Breast epithelium (tissue), 4 donors: ENCODE data around the gene SNAPC4. TPM values are rescaled to one million over a fixed set of nuclear protein-coding genes. Genes with fewer than 3 reads are reported as not detected.

ENCODE experiments used
- DNase-seq, 2 donors: peaks; one replicate each; pipeline ENCODE4 v3.0.0-alpha.2; 2019; ENCODE audit warnings: low spot score in 2 of 2
- H3K27ac ChIP-seq, 2 donors: fragments of 200-600 bp; sonication (generic) in 1 of 2; one replicate each; pipeline ENCODE4 v1.5.1; 2016 to 2019; ENCODE audit warnings: mild to moderate bottlenecking in 1 of 2
- H3K27me3 ChIP-seq, 2 donors: fragments of 200-600 bp; sonication (generic) in 1 of 2; one replicate each; pipeline versions ENCODE4 v1.5.1 to v1.6.0; 2017 to 2019; ENCODE audit warnings: control low read depth in 1 of 2, mild to moderate bottlenecking in 1 of 2
- H3K36me3 ChIP-seq: fragments of 200-600 bp; one replicate; pipeline ENCODE4 v1.5.1; 2019
- H3K4me1 ChIP-seq, 2 donors: fragments of 200-600 bp; sonication (generic); one replicate each; pipeline ENCODE4 v1.5.1; 2016 to 2019; ENCODE audit warnings: control low read depth in 1 of 2
- H3K4me3 ChIP-seq, 3 donors: fragments of 200-600 bp; sonication (generic); 1 replicate in 2 of 3; 2 replicates in 1 of 3; pipeline ENCODE4 v1.5.1; 2016 to 2019; ENCODE audit warnings: mild to moderate bottlenecking in 3 of 3, moderate library complexity in 2 of 3
- H3K9me3 ChIP-seq, 2 donors: fragments of 200-600 bp; sonication (generic) in 1 of 2; one replicate each; pipeline ENCODE4 v1.5.1; 2016 to 2019; ENCODE audit warnings: control low read depth in 1 of 2
- POLR2A ChIP-seq: fragments of 450-650 bp; IDR thresholded peaks from one replicate; pipeline ENCODE4 v1.6.1; 2016; ENCODE audit warnings: antibody characterized with exemption, mild to moderate bottlenecking, moderate library complexity
- POLR2AphosphoS5 ChIP-seq, 3 donors: sonication (generic); formaldehyde crosslinking; IDR thresholded peaks; one replicate each; pipeline ENCODE4 v1.6.1; 2017; ENCODE audit warnings: antibody characterized with exemption in 3 of 3
- intact Hi-C: fragments of 100-400 bp; cut with DNase I; formaldehyde crosslinking; loops from one replicate; pipeline ENCODE4 v1.15.1; 2023; ENCODE audit warnings: low total_unique reads
- total RNA-seq, 3 donors: library from RNA; depleted of rRNA; stranded (reverse); fragments of >200 nt; gene quantifications; one replicate each; pipeline ENCODE4 v1.1.0, GENCODE V29; 2016
- TF ChIP-seq, protein P1 (sequence below), 3 donors: fragments of 450-650 bp; IDR thresholded peaks; one replicate each; pipeline ENCODE4 v1.5.1; 2016 to 2017; ENCODE audit warnings: antibody characterized with exemption in 3 of 3, mild to moderate bottlenecking in 3 of 3, moderate library complexity in 3 of 3

Gene SNAPC4
- total RNA-seq, 3 donors from 2014 or later: 4.6 to 7.5 (median 6.7) TPM

DNA sequence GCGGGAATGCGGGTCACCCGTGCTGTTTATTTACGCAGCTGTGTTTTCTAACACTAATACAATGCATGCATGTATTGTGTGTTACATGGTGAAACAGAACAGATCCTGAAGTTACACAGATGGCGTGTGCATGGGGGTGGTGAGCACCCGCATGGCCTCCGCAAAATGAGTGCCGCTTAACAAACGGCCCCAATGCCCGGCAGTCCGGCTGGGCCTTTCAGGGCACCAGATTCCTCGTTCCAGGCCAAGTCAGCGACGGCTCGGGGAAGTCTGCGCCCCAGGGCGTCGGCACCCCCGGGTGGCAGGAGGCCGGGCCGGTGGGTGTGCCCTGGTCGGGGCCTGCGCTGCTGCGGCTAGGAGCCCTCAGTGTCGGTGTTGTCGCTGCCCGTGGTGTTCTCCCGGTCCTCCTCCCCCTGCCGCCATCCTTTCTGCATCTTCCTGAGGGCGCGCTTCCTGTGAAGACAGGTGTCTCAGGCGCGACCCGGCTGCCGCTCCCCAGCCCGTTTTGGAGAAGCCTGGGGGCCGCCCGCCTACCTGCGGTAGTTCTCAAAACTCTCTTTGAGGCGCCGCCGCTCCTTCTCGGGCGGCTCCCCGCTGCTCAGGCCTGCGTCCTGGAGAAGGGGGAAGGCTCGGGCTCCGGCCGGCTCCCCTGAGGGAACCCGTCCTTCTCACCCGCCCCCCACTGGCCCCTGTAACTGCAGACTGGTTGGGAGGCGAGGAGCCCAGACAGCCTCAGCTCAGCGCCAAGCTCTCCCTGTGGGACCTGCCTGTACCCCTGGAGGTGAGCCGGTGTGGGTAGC lies 35.8 kb downstream of the SNAPC4 start:
- TF ChIP-seq POLR2AphosphoS5 (IDR thresholded peaks at IDR 0.05) (peak in 1 of 3 donors; percentile 1), POLR2A (no peak)
- TF ChIP-seq, protein P1, sequence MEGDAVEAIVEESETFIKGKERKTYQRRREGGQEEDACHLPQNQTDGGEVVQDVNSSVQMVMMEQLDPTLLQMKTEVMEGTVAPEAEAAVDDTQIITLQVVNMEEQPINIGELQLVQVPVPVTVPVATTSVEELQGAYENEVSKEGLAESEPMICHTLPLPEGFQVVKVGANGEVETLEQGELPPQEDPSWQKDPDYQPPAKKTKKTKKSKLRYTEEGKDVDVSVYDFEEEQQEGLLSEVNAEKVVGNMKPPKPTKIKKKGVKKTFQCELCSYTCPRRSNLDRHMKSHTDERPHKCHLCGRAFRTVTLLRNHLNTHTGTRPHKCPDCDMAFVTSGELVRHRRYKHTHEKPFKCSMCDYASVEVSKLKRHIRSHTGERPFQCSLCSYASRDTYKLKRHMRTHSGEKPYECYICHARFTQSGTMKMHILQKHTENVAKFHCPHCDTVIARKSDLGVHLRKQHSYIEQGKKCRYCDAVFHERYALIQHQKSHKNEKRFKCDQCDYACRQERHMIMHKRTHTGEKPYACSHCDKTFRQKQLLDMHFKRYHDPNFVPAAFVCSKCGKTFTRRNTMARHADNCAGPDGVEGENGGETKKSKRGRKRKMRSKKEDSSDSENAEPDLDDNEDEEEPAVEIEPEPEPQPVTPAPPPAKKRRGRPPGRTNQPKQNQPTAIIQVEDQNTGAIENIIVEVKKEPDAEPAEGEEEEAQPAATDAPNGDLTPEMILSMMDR (IDR thresholded peaks at IDR 0.05): peak in 1 of 3 donors; percentile 30
- Histone ChIP-seq H3K27me3 (no peaks in the 10 kb centered on the region), H3K9me3 (no peaks in the 10 kb centered on the region), H3K4me3 (peak overlapping the region in 2 of 3 donors; percentile 80 to 94), H3K36me3 (no peaks in the 10 kb centered on the region), H3K4me1 (peaks cover 3 to 7% of the 10 kb centered on the region in 2 donors), H3K27ac (no peak overlapping the region)
- intact Hi-C loops: loop anchor here (5.0 kb wide), 1 partner anchor 1288 kb away; no protein-coding TSS in a partner anchor
- no peak for DNase-seq

GRCh38 chr9:136363106-136363948 lies 36.6 kb downstream of the SNAPC4 start, which contains the start of gene DNLZ:
DNLZ (minus strand) TSS chr9:136363744; CDS start chr9:136363714, 30 bp downstream.
- intact Hi-C loops: loop anchor here (5.0 kb wide), 1 partner anchor 1289 kb away; no protein-coding TSS in a partner anchor
- peaks cover 3 to 7% of the 10 kb centered on the region in 2 donors for H3K4me1 ChIP-seq

DNA sequence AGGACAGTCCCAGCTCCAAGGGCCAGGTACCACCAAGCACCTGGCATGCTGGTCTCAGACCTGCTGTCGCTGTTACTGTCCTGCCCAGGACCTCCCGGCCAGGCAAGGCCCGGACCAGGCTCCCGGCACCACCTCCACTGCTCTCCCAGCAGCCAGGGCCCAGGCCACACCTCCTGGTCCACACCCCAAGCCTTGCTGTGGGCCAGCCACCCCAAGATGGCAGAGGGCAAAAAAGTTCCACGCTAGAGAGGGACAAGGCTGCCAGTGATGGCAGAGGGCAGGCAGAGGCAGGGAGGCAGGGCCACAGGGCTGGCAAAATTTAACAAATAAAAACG lies 37.6 kb downstream of the SNAPC4 start:
- peak overlapping the region; percentile 80 to 97 for H3K27ac ChIP-seq
- H3K27me3 ChIP-seq: no peaks in the 10 kb centered on the region
- peaks cover 3 to 7% of the 10 kb centered on the region in 2 donors for H3K4me1 ChIP-seq
- no peaks in the 10 kb centered on the region for H3K9me3 ChIP-seq
- peak overlapping the region in 1 of 3 donors; percentile 94 for H3K4me3 ChIP-seq
- no peak for DNase-seq
- intact Hi-C loops: loop anchor here (5.0 kb wide), 1 partner anchor 1290 kb away; no protein-coding TSS in a partner anchor
- TF ChIP-seq POLR2AphosphoS5 (IDR thresholded peaks at IDR 0.05) (no peak), POLR2A (no peak)
- TF ChIP-seq, protein P1 (IDR thresholded peaks at IDR 0.05): no peak
- H3K36me3 ChIP-seq: no peaks in the 10 kb centered on the region

More at GRCh38 chr9:136363106-136363948, 36.6 kb downstream of the SNAPC4 start, which contains the start of gene DNLZ:
- Histone ChIP-seq H3K9me3 (no peaks in the 10 kb centered on the region), H3K36me3 (no peaks in the 10 kb centered on the region), H3K27me3 (no peaks in the 10 kb centered on the region), H3K27ac (peak within 1 kb of the TSS; percentile 80 to 97), H3K4me3 (peak within 1 kb of the TSS; percentile 80 to 94 (median 83))
- TF ChIP-seq POLR2A (no peak), POLR2AphosphoS5 (IDR thresholded peaks at IDR 0.05) (peak; percentile 40 to 61 (median 50))
- TF ChIP-seq, protein P1 (IDR thresholded peaks at IDR 0.05): peak; percentile 79 to 99 (median 87)
- peak; percentile 94 to 99 for DNase-seq

DNA sequence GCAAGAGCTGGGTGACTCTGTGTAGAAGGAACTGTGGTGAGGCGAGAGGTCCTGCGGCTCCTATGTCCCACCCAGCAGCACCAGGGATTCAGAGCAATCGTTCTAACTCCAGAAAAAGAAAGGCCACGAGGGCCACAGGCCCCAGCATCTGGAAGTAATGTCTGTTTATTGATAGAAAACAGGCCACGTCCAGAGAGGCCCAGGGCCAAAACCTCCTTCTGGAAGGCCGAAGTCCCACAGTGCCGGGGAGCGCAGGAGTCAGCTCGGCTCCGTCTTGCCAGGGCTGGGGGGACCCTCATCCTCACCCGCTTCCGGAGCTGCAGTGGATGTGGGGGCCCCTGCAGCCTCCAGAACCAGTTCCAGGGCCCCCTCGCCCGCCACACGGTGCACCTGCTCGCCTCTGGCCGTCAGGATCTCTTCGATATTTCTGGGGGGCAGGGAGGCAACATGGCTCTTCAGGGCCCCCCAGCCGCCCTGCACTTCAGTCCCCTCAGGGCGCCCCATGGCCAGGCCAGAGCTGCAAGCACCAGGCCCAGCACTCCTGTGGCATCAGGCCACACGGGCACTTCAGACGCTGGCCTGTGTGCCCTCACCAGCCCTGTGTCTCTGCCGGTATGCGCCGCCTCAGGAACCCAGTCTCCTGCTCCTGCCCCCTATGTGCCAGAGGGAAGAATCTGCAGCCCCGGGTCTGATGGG lies 38.1 kb downstream of the SNAPC4 start:
- Histone ChIP-seq H3K4me3 (peak overlapping the region in 2 of 3 donors; percentile 5 to 94), H3K9me3 (no peaks in the 10 kb centered on the region), H3K4me1 (peaks cover 3 to 7% of the 10 kb centered on the region in 2 donors), H3K27ac (peak overlapping the region in 1 of 2 donors; percentile 97), H3K36me3 (no peaks in the 10 kb centered on the region), H3K27me3 (no peaks in the 10 kb centered on the region)
- DNase-seq: no peak
- TF ChIP-seq, protein P1 (IDR thresholded peaks at IDR 0.05): no peak
- TF ChIP-seq POLR2A: no peak
- intact Hi-C loops: loop anchor here (5.0 kb wide), 1 partner anchor 1290 kb away; no protein-coding TSS in a partner anchor
